Activated CD4-positive, CD25-positive, alpha-beta regulatory T cell treated with anti-CD3 and anti-CD28 coated beads, Interleukin-2, amount 50 U/mL, for 16 hours (primary cell): ENCODE data around the gene IRGC.

Experiments used
- DNase-seq: peaks from one replicate; pipeline ENCODE4 v3.0.0-alpha.2; 2020; ENCODE audit warnings: low read depth, low spot score

IRGC gene

DNA sequence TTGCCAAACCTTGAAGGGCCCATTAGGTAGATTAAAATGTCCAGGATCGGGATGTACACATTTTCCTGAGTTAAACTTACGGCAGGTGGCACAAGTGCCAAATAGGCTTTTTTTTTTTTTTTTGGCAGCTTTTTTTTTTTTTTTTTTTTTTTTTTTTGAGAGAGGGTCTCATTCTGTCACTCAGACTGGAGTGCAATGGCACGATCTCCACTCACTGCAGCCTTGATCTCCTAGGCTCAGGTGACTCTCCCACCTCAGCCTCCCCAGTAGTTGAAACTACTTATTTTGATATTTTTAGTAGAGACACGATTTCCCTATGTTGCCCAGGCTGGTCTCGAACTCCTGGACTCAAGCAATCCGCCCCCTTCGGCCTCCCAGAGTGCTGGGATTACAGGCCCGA is 9.0 kb downstream of the IRGC start:
- DNase-seq: no peak

DNA sequence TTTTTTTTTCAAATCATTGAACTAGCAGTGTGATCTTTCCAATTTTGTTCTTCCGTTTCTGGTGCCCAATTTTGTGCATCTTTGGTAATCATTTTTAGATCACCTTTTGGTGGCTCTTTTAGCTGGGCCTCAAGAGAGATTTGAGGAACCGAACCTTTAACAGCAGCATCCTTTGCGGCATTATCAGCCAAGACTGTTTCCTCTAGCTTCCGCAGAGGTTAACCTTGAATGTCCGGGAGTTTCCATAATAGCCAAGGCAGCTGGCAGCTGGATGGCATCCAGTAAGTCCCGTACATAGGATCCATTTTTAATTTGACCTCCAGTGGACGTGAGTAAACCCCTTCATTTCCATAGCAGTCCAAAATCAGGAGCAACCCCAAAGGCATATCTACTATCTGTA is 9.6 kb downstream of the IRGC start:
- no peak for DNase-seq

DNA sequence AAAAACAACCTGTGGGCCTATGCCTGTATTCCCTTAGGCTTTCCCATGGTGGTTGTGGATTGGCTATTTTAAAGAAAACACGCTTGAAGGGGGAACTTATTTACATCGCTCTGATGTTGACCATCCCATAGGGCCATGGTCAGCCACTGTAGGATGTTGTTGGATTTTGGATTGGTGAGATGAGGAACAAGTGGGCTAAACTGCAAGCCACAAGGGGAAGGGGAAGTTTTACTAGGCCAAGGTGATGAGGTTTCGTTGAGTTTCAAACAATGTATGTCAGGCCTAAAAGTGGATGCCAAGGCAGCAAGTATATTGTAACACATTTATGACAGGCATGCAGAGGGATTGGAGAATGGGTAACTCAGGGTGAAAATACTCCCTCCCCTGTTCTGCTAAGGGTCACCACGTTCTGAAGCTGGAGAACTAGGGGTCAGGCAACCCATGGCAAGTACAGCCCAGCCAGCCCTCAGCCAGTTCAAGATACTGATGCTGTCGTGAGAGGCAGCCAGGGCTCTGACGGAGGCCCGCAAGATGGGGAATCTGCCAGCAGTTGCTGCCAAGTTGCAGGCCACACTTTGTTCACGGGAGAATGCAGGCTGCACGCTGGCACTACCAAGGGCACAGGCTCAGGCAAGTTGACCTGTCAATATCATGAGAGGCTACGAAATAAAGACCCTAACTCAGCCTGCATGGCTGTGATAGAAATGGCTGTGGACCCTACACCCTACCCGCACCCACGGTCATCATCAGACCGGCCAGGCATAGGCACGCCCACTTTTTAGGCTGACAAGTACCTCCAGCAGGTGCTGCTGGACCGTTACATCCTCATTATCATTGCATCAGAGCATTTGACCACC is 11.1 kb downstream of the IRGC start:
- no peak for DNase-seq

DNA sequence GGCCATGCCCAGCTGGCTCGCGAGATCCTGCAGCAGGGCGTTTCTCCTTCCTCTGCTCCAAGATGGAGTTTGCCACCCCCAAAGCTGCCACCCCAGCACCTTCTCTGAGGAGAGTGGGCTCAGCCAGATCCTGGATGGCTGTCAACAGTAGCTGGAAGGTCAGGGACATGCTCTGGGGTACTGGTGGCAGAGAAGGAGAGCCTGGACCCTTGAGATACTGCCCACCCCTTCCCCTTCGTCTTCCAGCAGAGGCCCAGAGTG is 11.6 kb downstream of the IRGC start:
- DNase-seq: no peak

DNA sequence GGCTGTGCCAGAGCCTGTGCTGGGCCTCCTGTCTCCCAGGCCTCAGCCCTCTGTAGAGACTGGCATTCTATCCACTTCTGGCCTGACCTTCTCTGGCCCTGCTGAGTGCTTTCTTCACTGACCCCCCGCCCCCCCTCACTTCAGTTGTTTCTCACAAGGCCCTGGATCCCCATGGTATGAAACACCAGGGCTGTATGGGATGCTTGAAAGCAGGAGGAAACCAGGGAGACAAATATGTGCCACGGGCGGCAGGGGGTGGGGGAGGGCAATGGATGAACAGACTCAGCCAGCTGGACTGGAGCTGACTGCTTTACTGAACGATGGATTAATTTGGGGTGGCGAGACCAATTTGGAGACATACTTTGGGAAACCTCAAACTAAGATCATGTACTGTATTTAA is 14.0 kb downstream of the IRGC start:
- no peak for DNase-seq

DNA sequence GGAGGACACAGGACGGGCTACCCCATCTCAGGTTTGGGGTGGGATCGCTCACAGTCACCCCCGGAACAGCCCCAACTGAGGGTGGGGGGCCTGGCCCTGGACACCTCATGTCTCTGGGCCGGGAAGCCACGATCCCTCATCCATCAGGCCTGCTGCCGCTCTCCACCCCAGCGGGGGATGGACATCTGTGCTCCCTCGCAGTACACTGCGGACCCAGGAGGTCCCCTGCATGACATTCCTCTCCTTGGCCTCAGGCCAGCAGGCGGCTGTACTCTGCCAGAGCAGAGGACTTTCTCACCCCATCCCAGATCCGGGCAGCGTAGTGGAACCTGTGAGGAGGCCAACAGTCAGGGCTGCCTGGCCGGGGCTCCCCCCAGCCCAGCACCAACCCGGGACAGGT is 15.5 kb downstream of the IRGC start:
- DNase-seq: no peak

DNA sequence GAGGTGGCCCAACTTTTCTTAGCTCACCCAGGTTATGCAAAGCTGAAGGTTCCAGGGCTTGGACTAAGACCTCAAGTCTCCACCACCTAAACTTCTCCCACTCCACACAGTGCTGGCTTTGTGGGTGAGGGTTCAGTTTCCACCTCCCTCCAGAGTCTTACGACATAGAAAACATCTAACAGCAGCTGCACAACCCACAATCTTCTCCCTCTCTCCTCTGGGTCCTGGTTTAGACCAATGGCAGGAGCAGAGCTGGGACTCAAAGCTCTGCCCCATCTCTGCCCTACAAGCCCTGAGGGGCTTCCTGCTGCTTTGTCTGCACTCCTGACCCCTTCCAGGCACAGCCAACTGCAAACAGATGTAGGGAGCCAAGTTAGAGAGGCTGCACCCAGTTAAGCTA is 16.0 kb downstream of the IRGC start:
- no peak for DNase-seq

DNA sequence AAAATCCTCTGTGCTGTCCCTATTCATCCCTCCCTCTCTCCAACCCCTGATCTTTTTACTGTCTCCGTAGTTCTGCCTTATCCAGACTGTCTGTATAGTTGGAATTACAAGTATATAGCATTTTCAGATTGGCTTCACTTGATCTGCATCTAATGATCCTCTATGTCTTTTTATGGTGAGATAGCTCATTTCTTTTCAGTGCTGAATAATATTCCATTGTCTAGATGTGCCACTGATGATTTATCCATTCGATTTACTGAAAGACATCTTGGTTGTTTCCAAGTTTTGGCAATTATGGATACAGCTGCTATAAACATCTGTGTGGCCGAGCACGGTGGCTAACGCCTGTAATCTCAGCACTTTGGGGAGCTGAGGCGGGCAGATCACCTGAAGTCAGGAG is 19.1 kb downstream of the IRGC start:
- no peak for DNase-seq

DNA sequence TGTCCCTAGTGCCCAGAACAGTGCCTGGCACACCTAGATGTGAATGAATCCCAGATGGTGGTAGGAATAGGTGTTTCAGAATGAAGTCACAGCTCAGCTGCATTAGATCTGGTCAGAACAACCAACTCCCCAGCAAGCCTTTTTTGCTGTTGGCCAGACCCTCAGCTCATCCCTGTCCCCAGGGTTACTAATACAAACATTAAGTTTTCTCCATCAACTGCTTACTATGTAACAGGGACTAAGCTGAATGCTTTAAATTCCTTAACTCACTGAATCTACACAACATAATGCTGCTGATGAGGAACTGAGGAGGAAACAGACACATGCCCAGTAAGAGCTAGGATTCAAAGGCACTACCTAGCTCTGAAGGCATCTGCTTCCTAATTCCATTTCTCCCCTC is 20.1 kb downstream of the IRGC start:
- no peak for DNase-seq

DNA sequence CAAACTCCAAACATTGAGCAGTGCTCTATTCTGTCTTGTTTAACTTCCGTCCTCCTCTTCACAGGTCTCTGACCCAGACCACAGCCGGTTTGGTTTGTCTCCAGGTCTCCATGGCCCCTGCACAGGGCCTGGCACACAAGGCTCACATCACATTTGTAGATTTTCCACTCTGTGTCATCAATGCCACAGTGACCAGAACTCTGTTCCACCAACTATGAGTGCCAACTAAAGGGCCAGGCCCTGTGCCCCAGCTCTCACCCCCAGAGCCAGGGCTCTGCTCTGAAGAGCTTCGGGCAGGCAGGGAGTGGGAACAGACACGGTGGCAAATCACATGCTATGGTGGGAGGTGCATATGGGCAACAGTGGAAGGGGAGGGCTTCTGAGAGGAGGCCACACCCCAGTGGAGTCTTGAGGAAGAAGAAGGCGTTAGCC is 22.9 kb downstream of the IRGC start:
- DNase-seq: no peak

DNA sequence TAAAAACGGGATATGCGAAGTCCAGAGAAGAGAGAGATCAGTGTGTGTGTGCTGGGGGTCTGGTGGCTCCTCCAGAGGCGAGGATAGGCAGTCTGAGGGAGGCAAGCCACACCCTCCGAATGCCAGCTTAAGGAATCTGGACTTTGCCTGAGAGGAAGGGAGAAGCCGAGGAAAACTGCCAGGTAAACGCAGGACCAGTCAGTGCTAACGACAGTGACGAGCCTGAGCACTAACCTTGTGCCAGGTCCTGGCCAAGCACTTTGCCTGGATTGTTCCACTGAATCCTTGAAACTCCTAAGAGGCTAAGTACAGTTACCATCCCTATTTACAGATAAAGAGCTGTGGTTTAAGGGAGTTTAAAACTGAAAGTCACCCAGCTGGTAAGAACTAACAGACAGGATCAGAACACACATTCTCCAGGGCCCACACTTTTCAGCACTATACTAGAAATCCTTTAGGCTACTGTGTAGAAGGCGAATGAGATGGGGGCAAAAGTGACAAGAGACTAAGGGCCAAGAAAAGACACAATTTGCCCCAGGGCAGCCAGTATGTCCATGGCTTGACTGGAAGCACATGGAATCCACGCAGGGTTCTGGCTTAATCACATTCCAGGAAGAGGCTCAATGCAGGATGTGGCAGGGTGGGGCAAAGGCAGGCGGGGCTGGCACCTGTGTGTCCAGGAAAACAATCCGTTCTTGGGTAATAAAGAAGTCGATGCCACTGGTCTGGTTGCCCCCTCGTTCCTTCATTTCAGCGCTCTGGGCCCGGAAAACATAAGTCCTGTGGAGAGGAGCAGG is 23.8 kb downstream of the IRGC start:
- DNase-seq: no peak

DNA sequence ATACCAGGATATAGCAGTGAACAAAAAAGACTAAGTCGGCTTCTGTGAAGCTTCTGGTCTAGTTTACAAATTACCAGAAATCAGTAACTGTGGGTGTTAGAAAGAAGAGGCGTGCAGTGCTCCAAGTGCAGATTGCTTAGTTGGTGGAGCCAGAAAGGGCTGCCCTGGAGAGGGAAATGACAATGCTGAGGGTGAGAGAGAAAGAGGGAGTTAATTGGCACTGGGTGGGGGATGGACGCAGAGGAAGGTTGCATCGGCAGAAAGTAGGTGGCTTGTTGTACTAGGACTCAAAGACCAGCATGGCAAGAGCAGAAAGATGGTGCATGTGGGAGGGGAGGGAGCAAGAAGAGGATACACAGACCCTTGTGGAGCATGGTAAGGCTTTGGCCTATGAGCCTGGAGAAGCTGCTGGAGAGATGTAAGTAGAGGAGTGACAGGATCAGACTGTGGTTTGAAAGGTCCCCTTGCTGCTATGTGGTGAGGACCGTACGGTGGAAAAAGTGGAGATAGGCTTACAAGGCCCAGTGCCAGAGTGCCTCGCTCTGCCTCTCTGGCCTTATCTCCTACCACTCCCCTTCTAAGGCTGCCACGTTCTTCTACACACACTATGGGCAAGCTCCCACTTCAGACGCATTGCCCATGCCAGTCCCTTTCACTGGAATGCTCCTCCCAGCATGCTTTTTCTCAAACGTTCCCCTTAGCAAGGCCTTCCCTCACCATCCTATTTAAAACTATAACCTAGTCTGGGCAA is 25.4 kb downstream of the IRGC start:
- DNase-seq: no peak

DNA sequence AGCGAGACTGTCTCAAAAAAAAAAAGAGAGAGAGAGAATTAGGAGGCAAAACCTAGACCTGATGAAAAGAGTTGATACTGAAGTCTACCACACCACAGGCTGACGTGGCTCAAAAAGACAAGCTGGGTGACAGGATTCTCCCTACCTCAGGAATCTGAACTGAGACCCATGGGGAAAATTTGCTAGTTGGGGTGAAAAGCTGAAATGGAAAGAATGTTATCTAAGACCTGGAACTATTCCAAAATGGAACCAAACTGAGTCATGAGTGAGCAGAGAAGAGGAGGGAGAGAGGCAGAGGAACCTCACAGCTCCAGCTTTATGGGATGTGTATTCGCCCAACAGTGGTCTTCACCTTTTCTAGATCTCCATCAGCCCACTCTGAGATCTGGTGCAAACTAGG is 27.2 kb downstream of the IRGC start:
- DNase-seq: no peak

DNA sequence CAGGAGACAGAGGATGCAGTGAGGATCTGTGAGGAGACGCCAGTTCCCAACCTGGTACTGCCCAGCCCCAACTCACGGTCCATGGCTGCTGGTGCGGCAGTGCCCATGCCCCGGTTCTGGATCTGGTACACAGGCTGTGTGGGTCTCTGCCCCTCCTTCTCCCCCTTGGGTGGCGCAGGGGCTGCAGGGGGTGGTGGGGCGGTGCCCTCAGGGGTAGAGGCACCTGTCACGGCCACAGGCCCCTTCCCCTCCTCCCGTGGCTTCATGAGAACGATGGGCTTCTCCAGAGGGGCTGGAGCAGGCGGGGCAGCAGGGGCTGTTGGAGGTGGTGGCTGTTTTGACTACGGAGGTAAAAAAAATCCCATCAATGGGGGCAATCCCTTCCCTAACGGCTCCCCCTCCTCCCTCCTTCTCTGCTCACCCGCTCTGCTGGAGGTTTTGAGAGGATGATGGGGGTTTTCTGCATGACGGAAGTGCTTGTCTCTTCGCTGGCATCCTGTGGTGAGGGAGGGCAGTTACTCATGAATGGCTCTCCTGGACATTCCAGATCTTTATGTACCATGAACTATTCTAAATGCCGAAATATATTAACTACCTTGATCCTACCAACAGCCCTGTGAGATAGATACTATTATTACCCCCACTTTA is 31.8 kb downstream of the IRGC start:
- no peak for DNase-seq

DNA sequence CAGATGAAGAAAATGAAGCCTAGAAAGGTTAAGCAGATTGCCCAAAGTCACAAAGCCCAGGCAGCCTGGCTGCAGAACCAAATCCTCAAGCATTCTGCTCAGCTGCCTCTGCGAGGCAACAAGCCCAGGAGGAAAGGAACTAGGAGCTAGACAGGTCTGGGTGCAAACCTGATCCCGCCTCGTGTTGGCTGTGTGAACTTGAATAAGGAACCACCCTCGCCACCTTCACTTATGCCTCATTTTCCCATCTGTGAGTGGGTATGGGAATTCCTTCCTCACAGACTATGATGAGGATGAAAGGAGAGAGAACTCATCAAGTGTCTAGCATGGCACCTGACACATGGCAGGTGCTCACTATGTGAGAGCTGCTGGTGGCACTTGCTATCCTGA is 32.3 kb downstream of the IRGC start:
- DNase-seq: no peak

DNA sequence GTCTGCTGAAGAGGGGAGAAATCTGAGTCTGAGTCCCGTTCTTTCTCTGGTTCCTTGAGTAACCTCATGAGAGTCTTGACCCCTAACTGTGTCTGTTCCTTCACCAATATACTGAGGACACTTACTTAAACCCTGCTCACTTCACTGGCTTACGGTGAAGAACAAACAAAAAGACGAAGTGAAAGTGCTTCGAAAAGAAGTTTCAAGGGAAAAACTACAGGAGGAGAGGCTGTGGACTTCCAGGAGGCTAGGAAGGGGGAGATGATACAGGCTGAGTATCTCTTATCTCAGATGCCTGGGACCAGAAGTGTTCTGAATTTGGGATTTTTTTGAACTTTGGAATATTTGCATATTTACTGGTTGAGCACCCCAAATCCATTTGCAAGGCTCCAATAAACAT is 32.8 kb downstream of the IRGC start:
- no peak for DNase-seq

DNA sequence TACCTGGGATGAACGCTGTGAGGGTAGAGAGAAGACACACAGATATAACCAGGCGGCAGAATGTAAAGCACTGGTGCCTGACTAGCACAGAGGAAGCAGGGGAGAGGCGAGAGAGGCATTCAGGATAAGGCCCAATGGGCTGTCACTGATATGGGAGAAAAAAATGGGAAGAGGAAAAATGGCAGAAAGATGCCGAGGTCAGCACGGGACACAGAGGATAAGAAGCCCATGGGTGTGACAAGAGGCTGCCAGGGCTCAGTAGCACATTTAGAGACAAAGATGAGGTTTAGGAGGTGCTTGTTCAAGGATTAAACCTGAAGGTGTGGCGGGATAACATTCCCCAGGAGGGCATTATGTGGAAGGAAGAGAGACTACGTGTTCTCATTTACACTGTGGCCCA is 33.3 kb downstream of the IRGC start:
- no peak for DNase-seq

DNA sequence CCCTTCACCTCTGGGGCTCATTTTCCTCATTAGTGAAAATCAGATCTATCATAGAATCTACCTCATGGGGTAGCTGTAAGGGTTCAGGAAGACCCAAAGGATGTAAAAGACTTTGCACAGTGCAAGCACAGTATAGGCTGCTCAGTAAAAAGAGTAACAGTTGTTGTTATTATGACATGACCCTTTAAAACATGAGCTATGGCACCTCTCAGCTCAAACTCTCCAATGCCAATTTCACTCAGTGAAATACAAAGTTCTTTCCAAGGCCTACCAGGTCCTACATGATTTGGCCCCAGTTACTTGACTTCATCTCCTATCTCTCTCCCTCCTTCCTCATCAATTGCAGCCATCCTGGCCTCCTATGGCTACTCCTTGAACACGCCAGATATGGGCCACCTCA is 34.0 kb downstream of the IRGC start:
- DNase-seq: no peak

DNA sequence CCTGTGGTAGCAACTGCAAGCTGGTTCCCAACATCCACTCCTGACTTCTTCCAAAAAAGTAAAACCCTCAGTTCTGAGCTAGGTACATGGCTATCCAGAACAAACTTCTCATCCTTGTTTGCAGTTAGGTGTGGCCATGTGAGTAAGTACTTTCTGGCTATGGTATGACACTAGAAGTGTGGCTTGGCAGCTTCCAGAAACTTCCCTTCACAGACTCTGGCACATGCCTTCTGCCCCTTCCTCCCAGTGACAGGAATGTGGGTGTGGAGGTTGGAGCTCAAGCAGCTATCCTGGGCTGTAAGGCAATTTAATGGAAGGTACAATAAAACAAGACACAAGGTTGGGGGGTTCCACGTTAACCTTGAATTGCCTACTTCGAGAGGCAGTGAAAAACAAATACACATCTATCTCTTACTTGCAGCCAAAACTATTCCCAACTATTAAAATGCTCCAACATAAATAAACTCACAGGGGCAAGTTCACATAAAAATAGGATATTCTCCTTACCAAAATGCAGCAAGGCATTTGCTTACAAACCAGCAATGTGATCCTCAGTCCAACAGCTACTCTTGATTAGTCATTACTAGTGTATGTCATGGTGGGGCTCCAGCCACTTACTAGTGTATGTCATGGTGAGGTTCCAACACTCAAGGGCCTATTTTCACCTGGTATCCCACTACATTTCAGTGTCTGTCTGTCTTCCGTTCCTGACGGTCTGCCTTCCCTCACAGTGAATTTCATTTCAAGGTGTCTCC is 35.8 kb downstream of the IRGC start:
- DNase-seq: no peak

DNA sequence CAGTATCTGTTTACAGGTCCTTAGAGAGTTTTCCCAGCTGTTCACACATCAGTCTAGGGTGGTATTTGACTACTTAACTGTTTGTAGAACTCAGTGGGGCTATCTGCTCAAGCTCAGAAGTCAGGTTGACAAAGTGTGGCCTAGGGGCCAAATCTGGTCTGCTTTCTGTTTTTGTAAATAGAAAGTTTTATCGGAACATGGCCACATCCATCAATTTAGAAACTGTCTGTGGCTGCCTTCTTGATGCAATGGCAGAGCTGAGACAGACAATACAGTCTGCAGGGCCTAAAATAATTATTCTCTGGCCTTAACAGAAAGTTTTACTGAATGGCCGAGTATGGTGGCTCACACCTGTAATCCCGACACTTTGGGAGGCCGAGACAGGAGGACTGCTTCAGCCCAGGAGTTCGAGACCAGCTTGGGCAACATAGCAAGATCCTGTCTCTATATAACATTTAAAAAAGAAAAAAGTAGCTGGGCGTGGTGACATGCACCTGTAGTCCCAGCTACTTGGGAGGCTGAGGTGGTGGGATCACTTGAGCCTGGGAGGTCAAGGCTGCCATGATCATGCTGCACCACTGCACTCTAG is 36.5 kb downstream of the IRGC start:
- DNase-seq: no peak

DNA sequence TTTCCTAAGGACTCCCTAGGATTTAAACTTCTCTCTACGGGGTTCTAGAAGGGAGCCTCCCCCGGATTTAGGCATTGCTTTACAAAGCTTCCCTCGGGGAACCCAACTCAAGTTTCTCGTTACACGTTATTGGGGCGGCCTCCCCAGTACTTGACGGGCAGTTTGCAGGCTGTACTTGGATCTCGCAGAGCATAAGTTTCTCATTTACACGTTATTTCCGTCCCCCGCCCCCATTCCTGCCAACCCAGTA is 38.3 kb downstream of the IRGC start:
- DNase-seq: no peak
